NCI-H128 (cell line): ENCODE results near the gene WNT7A.

Source experiments
- DNase-seq: peaks from one replicate; lab custom pipeline; 2025; ENCODE audit not compliant: unreplicated experiment; lab: John Stamatoyannopoulos, UW

Gene WNT7A

DNA sequence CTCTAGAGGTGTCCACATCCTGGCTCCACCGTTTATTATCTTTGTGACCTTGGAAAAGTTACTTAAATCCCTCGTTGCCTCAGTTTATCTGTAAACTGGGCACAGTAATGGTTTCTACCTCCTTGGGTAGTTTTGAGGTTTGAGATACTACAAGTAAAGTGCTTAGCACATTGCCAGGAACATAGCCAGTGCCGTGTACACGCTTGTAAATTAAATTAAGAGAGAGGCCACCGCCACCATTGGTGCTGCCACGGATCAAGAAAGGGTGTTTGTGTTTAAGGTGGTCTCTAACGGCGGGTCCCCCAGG is 5.8 kb upstream of the WNT7A start:
- DNase-seq: no peak

DNA sequence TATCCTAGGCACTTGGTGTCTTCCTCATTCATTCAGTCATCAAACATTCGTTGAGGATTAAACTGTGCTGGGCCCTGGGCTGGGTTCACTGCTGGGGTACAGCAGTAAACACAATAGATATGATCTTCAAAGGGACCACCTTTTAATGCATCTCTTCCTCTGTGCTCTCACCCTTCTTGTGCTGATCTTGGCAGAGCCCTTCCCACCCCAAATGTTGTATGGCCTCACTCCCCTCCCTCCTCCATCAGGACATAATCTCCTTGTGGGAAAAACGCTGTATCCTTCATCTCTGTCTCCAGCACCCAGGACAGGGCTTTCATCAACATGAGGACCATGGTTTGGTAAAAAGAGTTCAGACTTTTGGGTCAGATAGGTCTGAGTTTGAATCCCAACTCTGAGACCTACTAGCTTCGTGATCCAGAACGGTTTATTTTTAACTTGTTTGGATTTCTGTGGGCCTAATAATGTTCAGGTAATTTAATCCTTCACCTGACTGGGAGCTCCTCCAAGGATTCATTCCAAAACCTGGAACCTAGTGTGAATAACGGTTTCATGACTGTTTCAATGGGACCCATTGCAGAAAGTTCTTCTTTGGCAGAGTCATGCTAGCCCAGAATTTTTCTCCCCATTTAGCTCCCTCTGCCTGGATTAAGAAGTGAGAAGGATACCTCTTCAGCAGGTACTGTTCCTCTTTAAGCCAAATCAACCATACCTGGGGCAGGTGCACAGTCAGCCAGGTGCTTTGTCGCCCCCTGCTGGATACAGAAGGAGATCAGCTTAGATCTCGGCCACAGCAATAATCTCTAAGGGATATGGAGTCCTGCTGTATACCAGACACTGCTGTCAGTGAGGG is 5.2 kb upstream of the WNT7A start:
- DNase-seq: no peak

DNA sequence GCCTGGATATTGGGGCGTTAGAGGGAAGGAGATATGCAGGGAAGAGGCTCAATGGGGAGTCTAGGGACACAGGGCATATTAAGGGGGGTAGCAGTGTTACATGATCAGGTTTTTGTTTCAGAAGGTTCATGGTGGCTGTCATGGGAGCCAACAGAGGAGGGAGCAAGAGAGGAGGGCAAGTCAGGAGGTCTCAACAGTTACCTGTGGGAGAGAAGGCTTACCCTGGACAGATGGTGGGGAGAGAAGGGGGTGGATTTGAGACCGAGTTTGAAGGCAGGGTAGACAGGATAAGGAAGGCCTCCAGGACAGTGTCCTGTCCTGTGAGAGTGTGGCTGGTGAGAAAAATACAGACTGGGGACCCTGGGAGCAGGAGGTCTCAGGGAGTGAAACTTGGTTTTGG is 3.8 kb upstream of the WNT7A start:
- no peak for DNase-seq

DNA sequence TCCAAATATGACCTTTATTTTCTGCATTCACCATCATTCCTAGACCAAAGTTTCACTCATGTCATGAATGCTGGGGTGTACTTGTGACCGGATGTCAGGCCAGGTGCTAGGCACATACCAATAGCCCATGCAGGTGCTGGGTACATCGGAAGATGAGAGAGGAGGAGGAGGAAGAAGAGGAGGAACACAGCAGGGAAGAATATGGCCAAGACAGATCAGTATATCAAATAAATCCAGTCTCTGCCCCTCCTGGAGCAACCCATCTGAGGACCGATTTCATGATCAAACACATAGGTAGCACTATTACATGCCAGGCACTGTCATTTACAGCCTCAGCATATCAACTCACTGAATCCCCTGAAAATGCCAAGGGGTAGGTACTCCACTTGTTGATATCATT is 3.0 kb upstream of the WNT7A start:
- DNase-seq: no peak

DNA sequence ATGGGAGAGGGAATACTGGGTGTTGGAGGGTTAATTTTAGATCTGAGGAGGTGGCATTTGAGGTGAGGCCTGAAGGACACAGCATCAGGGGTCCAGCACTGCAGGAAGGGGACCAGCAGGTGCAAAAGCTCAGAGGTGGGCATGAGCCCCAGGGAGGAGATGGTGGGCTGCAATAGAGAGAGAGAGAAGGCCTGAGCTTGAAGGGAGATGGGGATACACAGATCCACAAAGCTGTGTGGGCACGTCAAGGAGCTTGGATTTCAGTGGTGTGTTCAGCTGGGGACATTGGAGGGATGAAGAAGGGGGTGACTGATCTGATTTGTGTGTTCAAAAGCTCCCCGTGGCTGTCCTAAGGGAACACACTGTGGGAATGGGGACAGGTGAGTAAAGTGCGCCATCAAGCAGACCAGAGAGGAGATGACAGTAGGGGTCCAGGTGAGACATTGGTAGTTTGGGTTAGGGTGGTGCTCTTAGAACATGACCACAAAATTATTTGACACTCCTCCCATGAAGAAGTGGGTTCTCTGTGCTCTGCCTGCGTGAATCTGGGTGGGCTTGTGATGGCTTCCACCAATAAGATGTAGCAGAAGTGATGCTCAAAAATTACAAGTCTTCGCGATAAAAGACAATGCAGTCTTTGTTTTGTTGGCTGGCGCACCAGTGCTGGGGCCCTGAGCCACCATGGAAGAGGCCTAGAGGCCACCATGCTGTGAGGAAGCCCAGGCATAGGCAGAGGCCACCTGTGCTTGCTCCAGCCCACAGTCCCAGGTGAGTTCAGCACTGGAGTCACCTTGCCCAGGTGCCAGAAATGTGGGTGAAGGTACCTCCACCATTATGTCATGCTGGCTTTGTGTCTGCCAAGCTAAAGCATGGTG is 1.9 kb upstream of the WNT7A start:
- DNase-seq: no peak

DNA sequence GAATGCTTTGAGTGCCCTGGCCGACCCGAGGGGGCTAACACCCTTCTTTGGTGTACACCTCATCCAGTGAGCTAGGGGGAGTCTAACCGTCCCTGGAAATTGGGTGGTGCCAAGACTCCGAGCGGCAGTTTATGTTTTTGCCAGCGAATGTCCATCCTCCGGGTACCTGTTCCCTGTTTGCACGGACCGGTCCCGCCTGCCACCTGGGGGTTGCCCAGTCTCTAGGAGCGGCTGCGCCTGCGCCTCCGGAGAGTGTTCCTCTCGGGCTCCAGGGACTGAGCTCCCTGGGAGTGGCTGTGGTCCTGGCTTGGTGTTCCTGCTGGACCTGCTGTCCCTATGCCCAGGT is 913 bp upstream of the WNT7A start:
- DNase-seq: no peak

DNA sequence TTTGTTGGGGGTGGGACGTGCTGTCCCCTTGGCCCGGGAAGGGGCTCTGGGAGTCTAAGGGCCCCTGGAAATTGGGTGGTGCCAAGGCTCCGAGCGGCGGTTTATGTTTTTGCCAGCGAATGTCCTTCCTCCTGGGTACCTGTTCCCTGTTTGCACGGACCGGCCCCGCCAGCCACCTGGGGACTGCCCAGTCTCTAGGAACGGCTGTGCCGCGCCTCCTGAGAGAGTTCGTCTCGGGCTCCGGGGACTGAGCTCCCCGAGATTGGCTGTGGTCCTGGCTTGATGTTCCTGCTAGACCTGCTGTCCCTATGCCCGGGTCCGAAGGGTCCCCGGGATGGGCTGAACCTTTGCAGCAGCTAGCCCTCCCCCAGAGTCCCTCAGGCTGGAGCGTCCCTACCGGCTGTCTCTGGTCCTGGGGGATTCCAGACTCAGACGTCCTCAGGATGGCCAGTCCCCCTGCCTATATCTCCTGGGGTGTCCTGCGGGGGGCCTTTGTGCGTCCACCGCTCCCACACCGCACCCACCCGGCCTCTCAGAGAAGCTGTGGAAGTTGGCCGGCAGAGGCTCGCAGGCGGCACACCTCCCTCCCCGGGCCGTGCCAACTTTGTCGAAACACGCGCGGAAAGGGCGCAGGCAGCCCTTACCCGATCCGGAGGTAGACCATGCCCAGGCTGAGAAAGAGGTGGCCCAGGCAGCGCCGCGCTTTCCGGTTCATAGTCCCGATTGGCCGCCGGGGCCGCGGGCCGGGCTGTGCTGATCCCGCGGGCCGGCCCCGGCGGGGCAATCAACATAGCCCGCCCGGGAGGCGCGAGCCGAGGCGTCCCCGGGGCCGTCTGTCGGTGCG is 547 bp downstream of the WNT7A start:
- no peak for DNase-seq

DNA sequence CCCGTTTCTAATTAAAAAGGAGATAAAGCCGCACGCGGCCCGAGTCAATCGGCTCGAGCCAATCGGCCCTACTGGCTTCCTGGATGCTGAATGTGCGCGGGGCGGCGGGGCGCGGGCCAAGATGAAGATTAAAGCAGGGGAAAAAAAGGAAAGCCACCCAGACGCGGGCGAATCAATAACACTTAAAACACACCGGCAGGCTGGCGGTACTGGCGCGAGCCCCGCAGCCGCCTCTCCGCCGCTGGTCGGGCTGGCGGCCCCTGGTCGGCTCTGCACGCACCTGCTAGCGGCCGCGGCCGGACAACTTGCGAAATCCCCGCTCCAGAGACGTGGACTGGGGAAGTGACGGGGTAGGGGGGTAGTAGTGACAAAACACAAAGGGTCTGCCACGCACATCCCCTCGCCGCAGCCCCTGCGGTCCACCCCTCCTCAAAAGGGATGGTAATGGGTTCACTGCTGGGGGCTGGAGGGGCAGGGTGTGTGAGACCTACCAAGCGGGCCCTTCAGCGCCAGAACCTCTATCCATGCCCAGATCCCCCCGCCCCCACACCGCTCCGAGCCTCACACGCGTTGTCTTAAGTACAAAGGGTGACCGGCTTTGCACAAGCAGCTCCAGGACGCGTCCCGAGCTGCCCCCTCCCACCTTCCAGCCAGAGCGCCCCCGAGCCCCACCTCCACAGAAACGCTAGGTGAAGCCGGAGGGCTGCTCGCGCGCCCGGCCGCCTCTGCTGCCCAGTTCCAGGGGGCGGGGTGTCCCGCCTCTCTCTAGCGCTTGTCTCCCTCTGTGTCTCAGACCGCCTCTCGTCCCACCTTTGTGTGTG is 1.4 kb downstream of the WNT7A start:
- DNase-seq: no peak

DNA sequence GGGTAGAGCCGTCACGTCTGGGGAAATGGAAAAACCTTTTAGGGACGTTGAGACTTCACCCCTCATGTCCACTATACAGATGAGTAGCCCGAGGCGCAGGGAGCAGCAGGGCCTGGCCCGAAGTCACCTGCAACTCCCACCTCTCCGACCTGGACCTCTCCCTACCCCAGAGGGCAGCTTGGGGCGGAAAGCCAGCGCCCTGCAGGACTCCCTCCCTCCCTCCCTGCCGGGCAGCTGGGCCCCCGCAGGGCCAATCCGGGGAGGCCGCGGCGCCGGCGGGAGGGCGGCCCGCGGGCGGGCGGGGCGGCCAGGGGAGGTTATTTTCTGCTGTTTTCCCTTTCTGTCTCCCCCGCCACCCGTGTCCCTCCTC is 2.0 kb downstream of the WNT7A start:
- DNase-seq: no peak

DNA sequence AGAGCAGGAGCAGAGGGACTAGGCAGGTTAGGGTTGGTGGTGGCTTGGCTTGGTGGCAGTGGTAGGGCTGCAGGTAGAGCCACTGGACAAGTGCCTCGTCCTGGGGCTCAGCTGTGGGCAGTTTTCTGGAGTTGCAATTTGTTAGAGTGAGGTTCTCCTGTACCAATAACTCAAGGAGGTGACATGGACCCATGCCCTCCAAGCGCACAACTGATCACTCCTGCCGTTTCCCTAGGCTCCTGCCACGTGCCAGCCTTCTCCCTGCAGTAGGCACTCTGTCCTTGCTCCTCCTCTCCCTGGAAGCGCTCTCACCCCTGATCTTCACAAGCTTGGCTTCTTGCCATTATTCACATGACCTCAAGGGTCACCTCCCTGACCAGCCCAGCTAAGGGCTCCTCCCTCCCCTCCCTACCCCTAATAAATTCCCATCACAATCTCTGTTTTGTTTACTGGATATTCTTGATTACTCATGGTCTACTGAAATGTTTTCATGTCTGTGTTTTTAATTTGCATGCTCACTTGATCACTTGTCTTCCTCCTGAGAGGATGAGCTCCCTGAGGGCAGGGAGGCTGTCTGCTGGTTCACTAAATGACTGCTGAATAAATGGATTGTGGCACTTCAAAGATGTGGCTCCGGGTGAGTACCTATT is 3.3 kb downstream of the WNT7A start:
- no peak for DNase-seq

DNA sequence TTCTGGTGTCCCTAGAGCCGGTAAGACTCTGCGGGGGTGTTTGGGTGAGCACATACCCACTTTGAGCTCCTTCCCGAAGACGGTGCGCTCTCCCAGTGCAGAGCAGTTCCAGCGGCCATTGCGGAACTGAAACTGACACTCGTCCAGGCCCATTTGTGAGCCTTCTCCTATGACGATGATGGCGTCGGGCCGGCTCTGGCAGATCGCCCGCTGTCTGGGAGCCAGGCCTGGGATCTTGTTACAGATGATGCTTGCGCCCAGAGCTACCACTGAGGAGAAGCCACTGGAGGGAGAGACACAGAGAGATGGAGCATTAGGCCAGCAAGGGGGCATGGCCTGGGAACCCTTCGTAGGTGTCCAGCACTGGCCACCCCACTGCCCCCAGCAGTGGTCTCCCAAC is 5.0 kb downstream of the WNT7A start:
- no peak for DNase-seq

DNA sequence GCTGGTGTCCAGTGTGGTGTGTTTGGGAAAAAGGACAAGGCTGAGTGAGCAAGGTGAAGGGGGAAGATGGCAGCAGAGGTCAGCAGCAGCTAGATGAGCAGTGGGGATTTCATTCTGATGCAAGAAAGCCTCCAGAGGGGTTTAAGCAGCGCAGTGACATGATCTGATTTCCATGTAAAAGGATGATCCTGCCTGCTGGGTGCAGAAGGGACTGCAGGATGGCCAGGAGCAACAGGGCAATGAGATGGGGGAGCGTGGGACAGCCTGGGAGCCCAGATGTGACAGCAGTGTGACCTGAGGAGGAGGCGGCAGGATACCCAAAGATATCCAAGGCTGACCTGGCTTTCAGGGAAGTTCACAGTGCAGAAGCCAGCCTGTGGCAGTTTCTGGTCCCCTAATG is 6.1 kb downstream of the WNT7A start:
- no peak for DNase-seq

DNA sequence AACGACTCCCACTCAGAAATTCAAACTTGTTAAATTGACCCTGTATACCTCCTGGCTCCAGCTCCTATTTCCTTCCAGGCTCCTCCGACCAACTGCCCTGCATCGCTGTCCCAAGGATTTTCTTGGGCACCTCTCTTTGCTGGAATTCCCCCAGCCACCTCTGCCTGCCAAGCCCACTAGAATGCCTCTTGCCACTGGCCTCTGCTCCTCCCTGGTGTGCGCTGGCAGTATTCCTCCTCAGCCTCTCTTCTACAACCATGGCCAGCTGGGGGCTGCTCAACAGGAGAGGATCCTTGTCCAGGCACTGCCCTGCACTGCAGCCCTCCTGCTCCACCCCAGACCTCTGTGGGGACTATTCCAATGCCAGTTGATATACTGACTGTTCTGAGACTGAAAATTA is 7.4 kb downstream of the WNT7A start:
- no peak for DNase-seq

DNA sequence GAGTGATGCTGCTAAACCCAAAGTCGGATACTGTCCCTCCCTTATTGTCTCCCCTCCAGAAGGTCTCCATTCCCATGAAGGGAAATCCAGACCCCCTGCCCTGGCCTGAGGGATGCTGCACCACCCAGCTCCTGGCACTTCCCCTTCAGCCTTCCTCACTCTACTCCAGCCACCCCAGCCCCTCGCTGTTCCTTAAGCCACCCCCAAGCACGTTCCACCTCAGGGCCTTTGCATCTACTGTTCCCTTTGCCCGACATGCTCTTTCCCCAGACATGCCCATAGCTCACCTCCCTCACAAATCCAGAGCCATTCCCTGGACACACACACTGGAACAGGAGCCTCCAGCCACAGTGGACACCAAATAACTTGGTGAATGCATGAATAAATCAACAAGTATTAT is 8.1 kb downstream of the WNT7A start:
- no peak for DNase-seq

DNA sequence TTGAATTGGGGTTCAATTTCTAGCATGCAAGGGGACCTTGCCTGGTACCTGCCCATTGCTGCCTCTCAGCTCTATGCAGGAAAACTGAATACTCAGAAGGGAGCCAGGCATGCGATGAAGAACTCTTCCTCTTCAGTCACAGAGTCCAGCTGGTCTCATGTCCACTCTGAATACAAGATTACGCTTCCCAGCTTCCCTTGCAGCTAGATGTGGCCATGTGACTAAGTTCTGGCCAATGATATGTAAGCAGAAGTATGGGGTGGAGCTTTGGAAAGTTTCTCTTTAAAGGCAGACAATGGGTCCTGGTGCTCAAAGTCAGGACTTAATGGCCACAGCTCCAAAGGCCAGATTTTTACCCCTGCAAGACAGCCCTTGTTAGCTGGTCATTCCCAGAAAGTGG is 9.0 kb downstream of the WNT7A start:
- DNase-seq: no peak

DNA sequence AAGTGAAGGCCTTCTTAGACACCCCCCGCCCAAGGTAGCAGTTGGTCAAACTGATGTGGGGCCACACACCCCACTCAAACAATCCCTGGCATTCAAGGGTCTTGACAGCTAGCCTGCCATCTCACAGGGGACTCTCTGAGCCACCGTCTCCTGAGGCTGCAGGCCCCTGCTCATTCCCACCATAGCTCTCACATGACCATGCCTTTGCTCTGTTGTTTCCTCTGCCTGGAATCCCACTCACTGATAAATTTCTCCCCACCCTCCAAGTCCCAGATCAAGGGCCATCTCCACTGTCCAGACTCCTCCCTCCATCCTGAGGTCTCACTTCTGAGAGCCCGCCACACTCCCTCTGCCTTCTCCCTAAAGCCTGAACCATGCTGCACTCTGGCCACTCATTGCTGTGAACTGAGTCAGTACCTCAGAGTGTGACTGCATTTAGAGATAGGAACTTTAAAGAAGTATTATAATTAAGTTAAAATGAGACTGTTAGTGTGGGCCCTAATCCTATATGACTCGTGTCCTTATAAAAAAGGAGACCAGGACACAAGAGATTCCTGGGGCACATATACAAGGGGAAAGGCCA is 10.0 kb downstream of the WNT7A start:
- no peak for DNase-seq

DNA sequence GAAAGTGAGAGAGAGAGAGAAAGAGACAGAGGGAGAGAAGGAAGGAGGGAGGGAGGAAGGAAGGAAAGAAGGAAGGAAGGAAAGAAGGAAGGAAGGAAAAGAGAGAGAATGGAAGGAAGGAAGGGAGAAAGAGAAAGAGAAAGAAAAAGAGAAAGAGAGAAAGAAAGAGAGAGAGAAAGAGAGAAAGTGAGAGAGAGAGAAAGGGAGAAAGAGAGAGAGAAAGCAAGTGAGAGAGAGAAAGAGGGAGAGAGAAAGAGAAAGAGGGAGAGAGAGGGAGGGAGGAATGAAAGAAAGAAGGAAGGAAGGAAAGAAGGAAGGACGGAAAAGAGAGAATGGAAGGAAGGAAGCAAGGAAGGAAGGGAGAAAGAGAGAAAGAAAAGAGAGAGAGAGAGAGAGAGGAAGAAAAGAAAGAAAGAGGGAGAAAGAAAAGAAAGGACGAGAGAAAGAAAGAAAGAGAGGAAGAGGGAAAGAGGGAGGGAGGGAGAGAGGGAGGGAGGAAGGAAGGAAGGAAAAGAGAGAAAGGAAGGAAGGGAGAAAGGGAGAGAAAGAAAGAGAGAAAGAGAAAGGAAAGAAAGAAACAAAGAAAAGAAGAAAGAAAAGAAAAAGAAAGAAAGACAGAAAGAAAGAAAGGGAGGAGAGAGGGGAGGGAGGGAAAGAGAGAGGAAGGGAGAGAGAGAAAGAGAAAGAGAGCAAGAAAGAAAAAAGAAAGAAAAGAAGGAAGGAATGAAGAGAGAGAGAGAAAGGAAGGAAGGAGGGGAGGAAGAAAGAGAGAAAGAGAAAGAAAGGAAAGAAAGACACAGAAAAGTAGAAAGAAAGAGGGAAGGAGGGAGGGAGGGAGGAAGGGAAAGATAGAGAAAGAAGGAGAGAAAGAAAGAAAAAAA is 10.8 kb downstream of the WNT7A start:
- DNase-seq: no peak

DNA sequence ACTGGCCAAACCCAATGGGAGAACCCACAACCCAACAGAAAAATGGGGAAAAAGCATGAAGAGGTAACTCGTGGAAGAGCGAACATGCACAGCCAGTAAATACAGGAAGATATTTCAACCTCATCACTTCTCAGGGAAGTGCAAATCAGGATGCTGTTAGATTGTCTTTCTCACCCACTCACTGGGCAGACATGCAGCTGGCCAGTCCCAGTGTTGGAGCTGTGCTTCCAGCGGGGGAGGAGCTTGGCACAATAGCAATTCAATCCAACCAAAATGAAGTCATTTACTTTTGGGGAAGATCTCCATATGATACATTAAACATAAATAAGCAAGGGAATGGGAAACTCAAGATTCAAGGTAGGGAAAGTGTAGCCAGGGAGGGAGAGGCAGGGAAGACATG is 12.1 kb downstream of the WNT7A start:
- no peak for DNase-seq
